Adipocyte (in vitro differentiated cells): ENCODE results near the gene ALDH1B1.

Experiments
- DNase-seq: peaks from one replicate; pipeline ENCODE4 v3.0.0-alpha.2; 2015; ENCODE audit warnings: low read depth
- H3K27me3 ChIP-seq: replicated peaks from 2 replicates; pipeline ENCODE4 v1.7.0; 2013; ENCODE audit warnings: mild to moderate bottlenecking, low read length, moderate library complexity; ENCODE audit not compliant: control insufficient read depth, insufficient read depth
- H3K36me3 ChIP-seq: 2 replicates; pipeline ENCODE4 v1.7.0; 2013; ENCODE audit warnings: low read length, mild to moderate bottlenecking, moderate library complexity; ENCODE audit not compliant: control insufficient read depth, insufficient read depth, severe bottlenecking
- H3K4me1 ChIP-seq: 2 replicates; pipeline ENCODE4 v1.7.0; 2013; ENCODE audit warnings: mild to moderate bottlenecking, low read length, moderate library complexity; ENCODE audit not compliant: control insufficient read depth, insufficient read depth
- H3K4me3 ChIP-seq: 2 replicates; pipeline ENCODE4 v1.7.0; 2013; ENCODE audit warnings: mild to moderate bottlenecking, low read length, moderate library complexity
- H3K9ac ChIP-seq: 2 replicates; pipeline ENCODE4 v1.7.0; 2013; ENCODE audit warnings: mild to moderate bottlenecking, low read length, moderate library complexity
- H3K9me3 ChIP-seq: 2 replicates; pipeline ENCODE4 v1.7.0; 2013; ENCODE audit warnings: mild to moderate bottlenecking, low read length, moderate library complexity; ENCODE audit not compliant: control insufficient read depth

The ALDH1B1 gene

DNA sequence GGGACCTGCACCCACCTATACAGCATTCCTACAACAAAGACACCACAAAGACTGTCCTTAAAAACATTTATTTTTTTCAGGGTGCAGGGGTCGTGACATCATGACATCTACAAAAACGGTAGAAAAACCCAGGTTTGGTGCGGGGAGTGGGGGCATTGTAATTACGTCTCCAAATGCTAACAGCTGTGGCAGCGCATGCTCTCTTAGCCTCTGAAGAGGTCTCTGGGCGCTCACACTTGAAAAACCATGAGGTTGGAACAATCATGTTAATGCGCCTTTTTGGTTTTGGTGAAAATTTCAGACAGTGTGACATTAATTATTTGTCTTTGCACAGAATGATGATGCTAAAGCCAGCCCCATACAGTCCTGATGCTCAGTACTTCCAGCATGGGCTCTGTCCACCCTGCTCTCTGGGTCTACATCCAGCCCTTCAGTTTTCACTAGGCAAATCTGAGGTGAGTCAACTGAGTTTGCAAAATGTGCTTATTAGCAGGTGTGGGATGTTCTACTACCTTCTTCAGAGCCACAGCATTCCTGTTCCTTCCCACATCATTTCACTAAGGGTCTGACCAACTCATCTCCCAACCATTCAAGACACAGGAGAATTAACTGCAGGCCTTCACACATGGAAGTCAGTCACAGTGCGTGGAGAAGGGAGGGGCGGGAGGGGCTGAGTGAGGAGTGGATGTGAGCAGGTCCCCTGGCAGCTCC lies 14.1 kb downstream of the ALDH1B1 start:
- Histone ChIP-seq H3K9me3 (no peaks in the 10 kb centered on the region), H3K4me1 (peaks cover 11% of the 10 kb centered on the region), H3K36me3 (no peaks in the 10 kb centered on the region), H3K4me3 (no peak overlapping the region), H3K27me3 (peaks cover 48% of the 10 kb centered on the region), H3K9ac (no peak overlapping the region)
- DNase-seq, result no peak

DNA sequence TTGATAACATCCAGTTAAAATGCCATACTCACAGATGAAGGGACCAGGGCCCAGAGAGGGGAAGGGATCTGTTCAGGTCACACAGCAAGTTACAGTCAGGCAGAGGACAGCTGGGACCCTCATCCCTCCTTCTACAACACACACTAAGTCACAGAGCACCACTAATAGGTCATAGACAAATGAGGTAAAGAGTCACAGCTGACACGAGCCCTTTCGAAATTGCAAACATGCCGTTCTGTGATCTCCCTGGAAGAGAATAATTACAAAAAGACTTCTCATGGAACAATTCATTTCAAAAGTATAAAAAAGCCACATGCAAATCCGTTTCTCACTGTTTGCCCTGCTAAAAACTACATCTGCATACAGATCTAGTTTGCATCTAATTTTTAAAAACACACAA lies 16.2 kb downstream of the ALDH1B1 start:
- H3K4me3 ChIP-seq, result no peak overlapping the region
- peaks cover 53% of the 10 kb centered on the region for H3K27me3 ChIP-seq

DNA sequence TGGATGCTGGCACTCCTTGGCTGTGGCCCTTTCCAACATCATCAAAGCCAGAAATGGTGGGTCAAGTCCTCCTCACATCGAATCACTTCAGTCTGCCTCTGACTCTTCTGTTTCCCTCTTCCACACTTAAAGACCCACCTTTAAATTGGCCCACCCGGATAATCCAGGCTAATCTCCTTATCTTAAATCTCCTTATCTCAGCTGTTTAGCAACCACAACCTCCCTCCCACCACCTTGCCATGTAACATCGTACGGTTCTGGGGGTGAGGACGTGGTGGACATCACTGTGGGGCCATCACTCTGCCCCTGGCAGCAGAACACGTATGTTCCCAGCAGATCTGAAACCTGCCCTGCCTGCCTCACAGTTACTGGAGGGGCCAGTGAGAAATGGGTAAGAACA lies 20.2 kb downstream of the ALDH1B1 start:
- Histone ChIP-seq H3K36me3 (no peaks in the 10 kb centered on the region), H3K9ac (no peak overlapping the region), H3K4me3 (no peak overlapping the region), H3K9me3 (no peaks in the 10 kb centered on the region), H3K27me3 (peaks cover 46% of the 10 kb centered on the region), H3K4me1 (peaks cover 17% of the 10 kb centered on the region)
- DNase-seq, result no peak

More for the DNA sequence above, 16.2 kb downstream of the ALDH1B1 start:
- no peak overlapping the region for H3K9ac ChIP-seq
- peaks cover 5% of the 10 kb centered on the region for H3K4me1 ChIP-seq
- no peaks in the 10 kb centered on the region for H3K9me3 ChIP-seq
- no peak for DNase-seq
- no peaks in the 10 kb centered on the region for H3K36me3 ChIP-seq

GRCh38 chr9:38413283-38413682 lies 20.8 kb downstream of the ALDH1B1 start:
- peaks cover 46% of the 10 kb centered on the region for H3K27me3 ChIP-seq
- no peak overlapping the region for H3K4me3 ChIP-seq
- DNase-seq, result no peak
- no peak overlapping the region for H3K9ac ChIP-seq
- no peaks in the 10 kb centered on the region for H3K36me3 ChIP-seq
- no peaks in the 10 kb centered on the region for H3K9me3 ChIP-seq
- H3K4me1 ChIP-seq, result peaks cover 16% of the 10 kb centered on the region

- Histone ChIP-seq H3K4me1 (peaks cover 11% of the 10 kb centered on the region), H3K36me3 (no peaks in the 10 kb centered on the region), H3K9ac (no peak overlapping the region), H3K4me3 (peak overlapping the region; percentile 25), H3K9me3 (no peaks in the 10 kb centered on the region), H3K27me3 (peaks cover 51% of the 10 kb centered on the region)
- no peak for DNase-seq
Measured at GRCh38 chr9:38414040-38414723, 21.7 kb downstream of the ALDH1B1 start.

- Histone ChIP-seq H3K9me3 (no peaks in the 10 kb centered on the region), H3K27me3 (peaks cover 51% of the 10 kb centered on the region), H3K4me3 (no peak overlapping the region), H3K4me1 (peaks cover 11% of the 10 kb centered on the region), H3K36me3 (no peaks in the 10 kb centered on the region), H3K9ac (no peak overlapping the region)
- DNase-seq, result no peak
Measured at GRCh38 chr9:38415856-38416255, 23.4 kb downstream of the ALDH1B1 start.

DNA sequence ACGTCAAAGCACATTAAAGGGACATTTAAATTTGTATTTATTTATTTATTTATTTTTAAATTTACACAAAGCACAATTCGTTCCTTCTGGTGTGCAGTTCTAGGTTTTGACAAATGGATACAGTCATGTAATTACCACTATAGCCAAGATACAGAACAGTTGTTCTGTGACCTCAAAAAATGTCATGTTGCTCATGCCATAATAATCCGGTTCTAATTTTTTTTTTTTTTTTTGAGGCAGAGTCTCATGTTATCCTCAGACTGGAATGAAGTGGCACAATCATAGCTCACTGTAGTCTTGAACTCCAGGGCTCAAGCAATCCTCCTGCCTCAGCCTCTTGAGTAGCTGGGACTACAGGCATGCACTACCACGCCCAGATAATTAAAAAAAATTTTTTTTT lies 24.0 kb downstream of the ALDH1B1 start:
- H3K4me3 ChIP-seq, result no peak overlapping the region
- no peaks in the 10 kb centered on the region for H3K9me3 ChIP-seq
- H3K27me3 ChIP-seq, result peaks cover 45% of the 10 kb centered on the region
- H3K36me3 ChIP-seq, result no peaks in the 10 kb centered on the region
- DNase-seq, result peak; percentile 15
- H3K9ac ChIP-seq, result no peak overlapping the region
- peaks cover 15% of the 10 kb centered on the region for H3K4me1 ChIP-seq

GRCh38 chr9:38417003-38417945 lies 24.8 kb downstream of the ALDH1B1 start:
- H3K4me3 ChIP-seq, result no peak overlapping the region
- no peaks in the 10 kb centered on the region for H3K9me3 ChIP-seq
- no peaks in the 10 kb centered on the region for H3K36me3 ChIP-seq
- peaks cover 37% of the 10 kb centered on the region for H3K27me3 ChIP-seq
- peak; percentile 32 for DNase-seq
- H3K9ac ChIP-seq, result no peak overlapping the region
- H3K4me1 ChIP-seq, result peaks cover 17% of the 10 kb centered on the region

DNA sequence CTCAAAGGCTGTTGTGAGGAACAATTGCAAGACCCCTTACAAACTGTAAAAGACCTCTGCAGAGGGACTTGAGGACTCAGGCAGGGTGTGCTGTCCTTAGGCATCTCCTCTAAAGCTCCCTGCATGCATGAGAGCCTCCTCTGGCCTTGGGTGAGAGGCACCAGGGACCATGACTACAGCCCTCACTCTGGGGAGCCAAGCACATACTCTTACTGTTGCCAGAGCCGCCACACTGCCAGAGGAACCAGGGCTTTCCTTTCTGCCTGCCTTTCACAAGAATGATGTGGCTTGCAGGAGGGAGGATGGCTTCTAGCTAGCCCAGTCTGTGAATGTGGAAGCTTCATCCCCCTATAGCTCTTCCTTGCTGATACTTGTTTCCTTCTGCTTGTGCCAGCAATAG lies 25.9 kb downstream of the ALDH1B1 start:
- no peak for DNase-seq
- peaks cover 17% of the 10 kb centered on the region for H3K4me1 ChIP-seq
- no peak overlapping the region for H3K4me3 ChIP-seq
- no peaks in the 10 kb centered on the region for H3K36me3 ChIP-seq
- H3K9ac ChIP-seq, result no peak overlapping the region
- no peaks in the 10 kb centered on the region for H3K9me3 ChIP-seq
- H3K27me3 ChIP-seq, result peaks cover 36% of the 10 kb centered on the region

DNA sequence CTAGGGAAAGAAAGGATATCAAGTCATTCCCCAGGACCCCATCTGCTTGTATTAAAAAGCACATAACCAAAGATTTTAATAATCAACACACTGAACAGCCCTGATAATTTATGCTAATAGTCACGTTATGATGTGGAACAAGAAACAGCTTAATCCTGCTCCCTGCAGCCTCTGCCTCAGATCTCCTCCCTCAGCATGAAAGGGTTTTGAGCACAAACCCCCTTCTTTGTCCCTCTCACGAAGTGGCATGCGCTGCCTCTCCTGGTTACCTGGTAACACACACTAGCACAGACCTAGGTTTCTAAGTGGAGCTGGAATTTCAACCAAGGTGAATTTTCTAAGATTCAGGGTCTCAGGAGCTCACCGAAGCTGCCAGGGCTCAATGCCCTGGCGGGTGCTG lies 26.7 kb downstream of the ALDH1B1 start:
- DNase-seq, result no peak
- Histone ChIP-seq H3K27me3 (peaks cover 32% of the 10 kb centered on the region), H3K36me3 (no peaks in the 10 kb centered on the region), H3K9ac (no peak overlapping the region), H3K4me3 (no peak overlapping the region), H3K9me3 (no peaks in the 10 kb centered on the region), H3K4me1 (peaks cover 13% of the 10 kb centered on the region)
